Natural killer cell (primary cell): ENCODE results near the gene NTM. TPM values are rescaled to one million over a fixed set of nuclear protein-coding genes. Genes with fewer than 3 reads are reported as not detected.

ENCODE experiments used
- ATAC-seq, 3 donors: fragments of 150-1000 bp in 2 of 3; fragments of 200-7000 bp in 1 of 3; cut with Tn5 transposase; 1 replicate in 1 of 3; 2 replicates in 2 of 3; pipeline ENCODE4 v1.10.0; 2021; ENCODE audit warnings: mild to moderate bottlenecking in 2 of 3, moderate library complexity in 2 of 3
- DNase-seq, 2 donors: peaks; one replicate each; pipeline versions ENCODE4 v3.0.0 to v3.0.0-alpha.2; 2013 to 2021; ENCODE audit warnings: mixed read lengths in 1 of 2
- H3K27ac ChIP-seq: one replicate; pipeline ENCODE4 v1.5.1; 2013; ENCODE audit warnings: mild to moderate bottlenecking, low read length
- H3K27me3 ChIP-seq: one replicate; pipeline ENCODE4 v1.6.1; 2013; ENCODE audit warnings: low read length; ENCODE audit not compliant: control insufficient read depth, insufficient read depth
- H3K36me3 ChIP-seq: one replicate; pipeline ENCODE4 v1.6.1; 2013; ENCODE audit warnings: low read length; ENCODE audit not compliant: control insufficient read depth, insufficient read depth
- H3K4me1 ChIP-seq: one replicate; pipeline ENCODE4 v1.6.1; 2013; ENCODE audit warnings: low read length; ENCODE audit not compliant: control insufficient read depth, insufficient read depth
- H3K4me3 ChIP-seq: one replicate; pipeline ENCODE4 v1.5.1; 2013; ENCODE audit warnings: low read length
- H3K9me3 ChIP-seq: one replicate; pipeline ENCODE4 v1.6.1; 2013; ENCODE audit warnings: low read length; ENCODE audit not compliant: control insufficient read depth, insufficient read depth
- H3K27ac Mint-ChIP-seq, 2 donors: one replicate each; pipeline ENCODE4 v1.8.0; 2022; ENCODE audit warnings: mild to moderate bottlenecking in 2 of 2, mixed read lengths in 2 of 2, moderate library complexity in 1 of 2
- H3K27me3 Mint-ChIP-seq, 2 donors: one replicate each; pipeline ENCODE4 v1.8.0; 2022; ENCODE audit warnings: low read depth in 2 of 2, mixed read lengths in 2 of 2
- H3K36me3 Mint-ChIP-seq: one replicate; pipeline ENCODE4 v1.8.0; 2022; ENCODE audit warnings: mixed read lengths
- H3K4me1 Mint-ChIP-seq, 2 donors: one replicate each; pipeline ENCODE4 v1.8.0; 2022; ENCODE audit warnings: mixed read lengths in 2 of 2
- H3K4me3 Mint-ChIP-seq: one replicate; pipeline ENCODE4 v1.8.0; 2022; ENCODE audit warnings: mild to moderate bottlenecking, moderate library complexity, mixed read lengths
- H3K9me3 Mint-ChIP-seq, 2 donors: one replicate each; pipeline ENCODE4 v1.8.0; 2022; ENCODE audit warnings: mixed read lengths in 2 of 2
- CTCF ChIP-seq: fragments of 200-600 bp; IDR thresholded peaks from one replicate; pipeline ENCODE4 v1.8.0; 2022; ENCODE audit warnings: antibody characterized with exemption
- WGBS: methylation state at CpG from one replicate; pipeline ENCODE4 v1.1.7; 2013; ENCODE audit warnings: missing lambda C conversion rate; ENCODE audit not compliant: insufficient coverage; 5-methylcytosine and 5-hydroxymethylcytosine counted together
- intact Hi-C: fragments of 100-400 bp; cut with micrococcal nuclease; formaldehyde crosslinking; loops from one replicate; pipeline ENCODE4 v1.14.2; 2022
- total RNA-seq, 4 donors: library from RNA; stranded (reverse); fragments of 120-200 nt in 1 of 4; gene quantifications; one replicate each; pipeline versions ENCODE4 v1.2.3 to v1.2.4, GENCODE V29; 2013 to 2022

Gene NTM
- total RNA-seq, 3 donors from 2014 or later (not counting 1 experiment from before 2014, with no cell fraction given) = not detected

- WGBS = 83% methylated on average over 5 of the region's 5 CpGs
Measured at GRCh38 chr11:131561972-131562371, 191.6 kb downstream of the NTM start.

GRCh38 chr11:131568318-131568717, 197.9 kb downstream of the NTM start:
- intact Hi-C loops = no loop called here
- Histone ChIP-seq H3K27me3 (no peaks in the 10 kb centered on the region), H3K4me1 (no peaks in the 10 kb centered on the region), H3K36me3 (no peaks in the 10 kb centered on the region), H3K4me3 (no peak overlapping the region), H3K9me3 (no peaks in the 10 kb centered on the region), H3K27ac (no peak overlapping the region)
- no peak overlapping the region for H3K27ac Mint-ChIP-seq
- no CpG with 5 or more reads among the region's 1 CpG for WGBS
- no peaks in the 10 kb centered on the region for H3K4me1 Mint-ChIP-seq
- no peaks in the 10 kb centered on the region for H3K36me3 Mint-ChIP-seq
- TF ChIP-seq CTCF = no peak
- no peaks in the 10 kb centered on the region for H3K9me3 Mint-ChIP-seq
- H3K4me3 Mint-ChIP-seq = no peak overlapping the region
- H3K27me3 Mint-ChIP-seq = no peaks in the 10 kb centered on the region
- ATAC-seq = no peak
- no peak for DNase-seq

More at GRCh38 chr11:131561972-131562371, 191.6 kb downstream of the NTM start:
- no peak overlapping the region for H3K27ac ChIP-seq
- Mint-ChIP-seq H3K36me3 (no peaks in the 10 kb centered on the region), H3K27ac (no peak overlapping the region), H3K4me1 (no peaks in the 10 kb centered on the region), H3K9me3 (no peaks in the 10 kb centered on the region), H3K4me3 (no peak overlapping the region), H3K27me3 (peaks cover 0 to 2% of the 10 kb centered on the region in 2 donors)
- no peaks in the 10 kb centered on the region for H3K27me3 ChIP-seq
- H3K4me3 ChIP-seq = no peak overlapping the region
- H3K36me3 ChIP-seq = no peaks in the 10 kb centered on the region
- TF ChIP-seq CTCF = no peak
- DNase-seq (no peak), ATAC-seq (no peak)
- H3K9me3 ChIP-seq = no peaks in the 10 kb centered on the region
- intact Hi-C loops = no loop called here
- H3K4me1 ChIP-seq = no peaks in the 10 kb centered on the region

GRCh38 chr11:131571571-131571970, 201.2 kb downstream of the NTM start:
- WGBS = 55% methylated on average over 4 of the region's 4 CpGs
- Mint-ChIP-seq H3K27me3 (peaks cover 0 to 2% of the 10 kb centered on the region in 2 donors), H3K27ac (no peak overlapping the region), H3K4me1 (no peaks in the 10 kb centered on the region), H3K36me3 (no peaks in the 10 kb centered on the region), H3K9me3 (no peaks in the 10 kb centered on the region), H3K4me3 (no peak overlapping the region)
- intact Hi-C loops = no loop called here
- DNase-seq = no peak
- no peaks in the 10 kb centered on the region for H3K9me3 ChIP-seq
- ATAC-seq = no peak
- no peaks in the 10 kb centered on the region for H3K4me1 ChIP-seq
- no peak overlapping the region for H3K27ac ChIP-seq
- no peaks in the 10 kb centered on the region for H3K27me3 ChIP-seq
- no peak overlapping the region for H3K4me3 ChIP-seq
- TF ChIP-seq CTCF = no peak
- no peaks in the 10 kb centered on the region for H3K36me3 ChIP-seq

- Histone ChIP-seq H3K27me3 (no peaks in the 10 kb centered on the region), H3K9me3 (no peaks in the 10 kb centered on the region), H3K4me3 (no peak overlapping the region), H3K36me3 (no peaks in the 10 kb centered on the region), H3K4me1 (no peaks in the 10 kb centered on the region), H3K27ac (no peak overlapping the region)
- DNase-seq (no peak), ATAC-seq (no peak)
- intact Hi-C loops = no loop called here
- no peaks in the 10 kb centered on the region for H3K9me3 Mint-ChIP-seq
- no peak for TF ChIP-seq CTCF
- peaks cover 0 to 2% of the 10 kb centered on the region in 2 donors for H3K27me3 Mint-ChIP-seq
- no peak overlapping the region for H3K27ac Mint-ChIP-seq
- no peaks in the 10 kb centered on the region for H3K36me3 Mint-ChIP-seq
- 94% methylated on average over 7 of the region's 7 CpGs for WGBS
- no peaks in the 10 kb centered on the region for H3K4me1 Mint-ChIP-seq
- no peak overlapping the region for H3K4me3 Mint-ChIP-seq
Measured at GRCh38 chr11:131572423-131572822, 202.0 kb downstream of the NTM start.
